ENCODE data around the gene ABCB11.

DNA sequence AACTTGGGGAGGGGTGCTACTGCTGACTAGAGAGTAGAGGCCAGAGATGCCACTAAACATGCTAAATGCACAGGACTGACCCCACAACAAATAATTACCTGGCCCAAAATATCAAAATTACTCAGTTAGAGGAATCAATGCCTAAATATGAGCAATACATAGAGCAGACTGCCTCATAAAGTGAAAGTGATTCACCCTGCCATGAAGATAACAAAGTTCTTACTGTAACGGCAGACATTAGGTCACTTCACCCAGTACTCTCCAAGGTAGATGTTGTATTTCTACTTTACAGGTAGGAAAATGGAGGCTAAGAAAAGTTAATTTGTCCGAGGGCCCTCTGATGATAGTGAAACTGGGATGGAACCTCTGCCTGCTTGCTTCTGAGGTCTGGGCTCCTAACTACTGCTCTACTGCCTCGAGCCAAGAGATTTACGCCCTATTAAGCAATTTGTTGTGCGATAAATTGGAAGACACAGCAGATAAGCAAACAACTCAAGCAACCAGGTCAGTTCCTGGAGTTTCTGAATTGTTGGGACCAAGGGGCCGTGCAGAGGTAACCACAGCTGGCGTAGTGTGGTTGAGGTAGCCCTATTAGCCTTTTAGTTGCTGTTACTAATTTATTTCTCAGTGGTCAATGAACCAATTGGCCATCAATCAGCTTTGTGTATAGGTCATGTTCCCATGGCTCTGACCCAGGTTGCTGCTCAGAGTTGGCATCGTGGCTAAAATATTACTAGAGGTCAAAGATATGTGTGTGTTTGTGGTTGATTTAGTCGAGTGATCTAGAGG is 43.0 kb upstream of the ABCB11 start:
- TF ChIP-seq, protein P1, sequence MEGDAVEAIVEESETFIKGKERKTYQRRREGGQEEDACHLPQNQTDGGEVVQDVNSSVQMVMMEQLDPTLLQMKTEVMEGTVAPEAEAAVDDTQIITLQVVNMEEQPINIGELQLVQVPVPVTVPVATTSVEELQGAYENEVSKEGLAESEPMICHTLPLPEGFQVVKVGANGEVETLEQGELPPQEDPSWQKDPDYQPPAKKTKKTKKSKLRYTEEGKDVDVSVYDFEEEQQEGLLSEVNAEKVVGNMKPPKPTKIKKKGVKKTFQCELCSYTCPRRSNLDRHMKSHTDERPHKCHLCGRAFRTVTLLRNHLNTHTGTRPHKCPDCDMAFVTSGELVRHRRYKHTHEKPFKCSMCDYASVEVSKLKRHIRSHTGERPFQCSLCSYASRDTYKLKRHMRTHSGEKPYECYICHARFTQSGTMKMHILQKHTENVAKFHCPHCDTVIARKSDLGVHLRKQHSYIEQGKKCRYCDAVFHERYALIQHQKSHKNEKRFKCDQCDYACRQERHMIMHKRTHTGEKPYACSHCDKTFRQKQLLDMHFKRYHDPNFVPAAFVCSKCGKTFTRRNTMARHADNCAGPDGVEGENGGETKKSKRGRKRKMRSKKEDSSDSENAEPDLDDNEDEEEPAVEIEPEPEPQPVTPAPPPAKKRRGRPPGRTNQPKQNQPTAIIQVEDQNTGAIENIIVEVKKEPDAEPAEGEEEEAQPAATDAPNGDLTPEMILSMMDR (IDR thresholded peaks at IDR 0.05) = no peak
- no peak for TF ChIP-seq POLR2A (IDR thresholded peaks at IDR 0.05)
